Prostate gland (tissue), 2 donors: ENCODE data around the gene DRGX.

Source experiments
- CTCF ChIP-seq, 4 experiments: fragments of 200-600 bp in 2 of 4; fragments of 450-650 bp in 2 of 4; sonication (generic) in 2 of 4; IDR thresholded peaks; 1 replicate in 3 of 4; 2 replicates in 1 of 4; pipeline ENCODE4 v1.5.1; 2016 to 2019; ENCODE audit warnings: antibody characterized with exemption in 4 of 4, mild to moderate bottlenecking in 2 of 4, moderate library complexity in 2 of 4
- POLR2AphosphoS5 ChIP-seq: sonication (generic); formaldehyde crosslinking; IDR thresholded peaks from one replicate; pipeline ENCODE4 v1.6.1; 2017; ENCODE audit warnings: antibody characterized with exemption

GRCh38 chr10:49352323-49352722 lies 43.6 kb downstream of the DRGX start:
- TF ChIP-seq POLR2AphosphoS5 = no peak
- no peak for TF ChIP-seq CTCF (IDR thresholded peaks at IDR 0.05)
